Measurements from ENCODE around the gene ZNF576. TPM values are rescaled to one million over a fixed set of nuclear protein-coding genes. Genes with fewer than 3 reads are reported as not detected.
A peak's percentile ranks its signal among the peaks of the same experiment; 100 is the strongest.

The ZNF576 gene
- total RNA-seq, 4 donors from 2014 or later: 4.2 to 16.8 (median 10.0) TPM

- H3K9me3 ChIP-seq: no peaks in the 10 kb centered on the region
- TF ChIP-seq CTCF (IDR thresholded peaks at IDR 0.05) (peak; percentile 40 to 87 (median 66)), POLR2A (IDR thresholded peaks at IDR 0.05) (peak in 1 of 4 donors; percentile 41)
- peak overlapping the region; percentile 49 to 82 (median 74) for H3K4me3 ChIP-seq
- peaks cover 27 to 54% (median 29%) of the 10 kb centered on the region in 3 donors for H3K4me1 ChIP-seq
- no peaks in the 10 kb centered on the region for H3K27me3 ChIP-seq
- WGBS, 2 donors: 1 to 3% methylated on average over 25 to 31 of the region's 64 CpGs
- intact Hi-C loops (cut with DNase I): loop anchor here (10.0 kb wide), 1 partner anchor 60 kb away; the partner anchor contains the start of gene ZNF575
- peaks cover 13 to 64% (median 22%) of the 10 kb centered on the region in 3 donors for H3K36me3 ChIP-seq
- peak overlapping the region; percentile 91 to 99 (median 98) for H3K27ac ChIP-seq
- no peak for DNase-seq
Measured at GRCh38 chr19:43594710-43595604, 1.4 kb upstream of the ZNF576 start.

GRCh38 chr19:43595605-43595998, 793 bp upstream of the ZNF576 start:
- peak overlapping the region; percentile 91 to 99 (median 98) for H3K27ac ChIP-seq
- DNase-seq: no peak
- H3K4me1 ChIP-seq: peaks cover 27 to 54% (median 29%) of the 10 kb centered on the region in 3 donors
- intact Hi-C loops (cut with DNase I): loop anchor here (10.0 kb wide), 1 partner anchor 61 kb away; the partner anchor contains the start of gene ZNF575
- peak overlapping the region; percentile 49 to 82 (median 74) for H3K4me3 ChIP-seq
- H3K36me3 ChIP-seq: peaks cover 13 to 64% (median 22%) of the 10 kb centered on the region in 3 donors
- no peaks in the 10 kb centered on the region for H3K27me3 ChIP-seq
- no peak for TF ChIP-seq POLR2A (IDR thresholded peaks at IDR 0.05)
- no peak for TF ChIP-seq CTCF (IDR thresholded peaks at IDR 0.05)
- H3K9me3 ChIP-seq: no peaks in the 10 kb centered on the region
- 0% methylated on average over 15 of the region's 18 CpGs; no CpG with 5 or more reads in 1 of the 2 donors for WGBS, 2 donors

- H3K27ac ChIP-seq: peak overlapping the region; percentile 91 to 99 (median 98)
- DNase-seq: no peak
- intact Hi-C loops (cut with DNase I): loop anchor here (10.0 kb wide), 1 partner anchor 62 kb away; the partner anchor contains the start of gene ZNF575
- TF ChIP-seq POLR2A (IDR thresholded peaks at IDR 0.05) (no peak), CTCF (IDR thresholded peaks at IDR 0.05) (no peak)
- WGBS, 2 donors: 13 to 15% methylated on average over 5 to 6 of the region's 7 CpGs
- peak overlapping the region; percentile 39 to 82 (median 74) for H3K4me3 ChIP-seq
- no peaks in the 10 kb centered on the region for H3K9me3 ChIP-seq
- peaks cover 13 to 64% (median 22%) of the 10 kb centered on the region in 3 donors for H3K36me3 ChIP-seq
- peaks cover 27 to 54% (median 29%) of the 10 kb centered on the region in 3 donors for H3K4me1 ChIP-seq
- no peaks in the 10 kb centered on the region for H3K27me3 ChIP-seq
Measured at GRCh38 chr19:43596842-43597461, 557 bp downstream of the ZNF576 start.

GRCh38 chr19:43597876-43598275, 1.5 kb downstream of the ZNF576 start:
- WGBS, 2 donors: 38 to 39% methylated on average over 5 of the region's 5 CpGs
- no peak for TF ChIP-seq CTCF (IDR thresholded peaks at IDR 0.05)
- peaks cover 8 to 64% (median 15%) of the 10 kb centered on the region in 3 donors for H3K36me3 ChIP-seq
- intact Hi-C loops (cut with DNase I): loop anchor here (10.0 kb wide), 1 partner anchor 63 kb away; the partner anchor contains the start of gene ZNF575
- peaks cover 27 to 53% (median 29%) of the 10 kb centered on the region in 3 donors for H3K4me1 ChIP-seq
- no peaks in the 10 kb centered on the region for H3K9me3 ChIP-seq
- H3K27ac ChIP-seq: peak overlapping the region in 1 of 4 donors; percentile 99
- no peak for DNase-seq
- H3K4me3 ChIP-seq: peak overlapping the region in 1 of 4 donors; percentile 82
- H3K27me3 ChIP-seq: no peaks in the 10 kb centered on the region

Measured in esophagus squamous epithelium (tissue), 5 donors.